Measurements from ENCODE around the gene WDR6.

WDR6 gene

DNA sequence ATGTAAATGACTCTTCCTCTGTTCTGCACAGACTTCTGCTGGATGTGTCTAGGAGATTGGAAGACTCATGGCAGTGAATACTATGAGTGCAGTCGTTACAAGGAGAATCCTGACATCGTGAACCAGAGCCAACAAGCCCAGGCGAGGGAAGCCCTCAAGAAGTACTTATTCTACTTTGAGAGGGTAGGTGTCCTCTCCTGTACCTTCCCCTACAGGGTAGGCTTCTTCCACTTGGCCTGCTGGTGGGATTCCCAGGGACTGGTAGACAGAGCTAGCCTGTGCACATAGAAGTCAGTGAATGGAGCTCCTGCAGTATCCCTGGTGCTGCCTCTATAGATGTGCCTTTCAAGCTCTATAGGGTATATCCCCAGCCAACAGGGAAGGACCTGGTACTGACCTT lies 27.7 kb upstream of the WDR6 start:
- Histone ChIP-seq H3K27me3 (ENCODE audit: insufficient read depth, poor library complexity, severe bottlenecking) (no peaks in the 10 kb centered on the region), H3K4me1 (ENCODE audit: insufficient read depth, poor library complexity, severe bottlenecking) (no peaks in the 10 kb centered on the region), H3K27ac (ENCODE audit: poor library complexity, severe bottlenecking) (no peak overlapping the region), H3K4me3 (ENCODE audit: severe bottlenecking) (no peak overlapping the region), H3K9me3 (ENCODE audit: severe bottlenecking) (no peaks in the 10 kb centered on the region), H3K36me3 (ENCODE audit: low read depth) (peaks cover 84% of the 10 kb centered on the region)
- DNase-seq (ENCODE audit: low spot score) (no peak), ATAC-seq (ENCODE audit: low read depth) (no peak)
- TF ChIP-seq, protein P1, sequence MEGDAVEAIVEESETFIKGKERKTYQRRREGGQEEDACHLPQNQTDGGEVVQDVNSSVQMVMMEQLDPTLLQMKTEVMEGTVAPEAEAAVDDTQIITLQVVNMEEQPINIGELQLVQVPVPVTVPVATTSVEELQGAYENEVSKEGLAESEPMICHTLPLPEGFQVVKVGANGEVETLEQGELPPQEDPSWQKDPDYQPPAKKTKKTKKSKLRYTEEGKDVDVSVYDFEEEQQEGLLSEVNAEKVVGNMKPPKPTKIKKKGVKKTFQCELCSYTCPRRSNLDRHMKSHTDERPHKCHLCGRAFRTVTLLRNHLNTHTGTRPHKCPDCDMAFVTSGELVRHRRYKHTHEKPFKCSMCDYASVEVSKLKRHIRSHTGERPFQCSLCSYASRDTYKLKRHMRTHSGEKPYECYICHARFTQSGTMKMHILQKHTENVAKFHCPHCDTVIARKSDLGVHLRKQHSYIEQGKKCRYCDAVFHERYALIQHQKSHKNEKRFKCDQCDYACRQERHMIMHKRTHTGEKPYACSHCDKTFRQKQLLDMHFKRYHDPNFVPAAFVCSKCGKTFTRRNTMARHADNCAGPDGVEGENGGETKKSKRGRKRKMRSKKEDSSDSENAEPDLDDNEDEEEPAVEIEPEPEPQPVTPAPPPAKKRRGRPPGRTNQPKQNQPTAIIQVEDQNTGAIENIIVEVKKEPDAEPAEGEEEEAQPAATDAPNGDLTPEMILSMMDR (IDR thresholded peaks at IDR 0.05; ENCODE audit: poor library complexity, severe bottlenecking) = no peak

DNA sequence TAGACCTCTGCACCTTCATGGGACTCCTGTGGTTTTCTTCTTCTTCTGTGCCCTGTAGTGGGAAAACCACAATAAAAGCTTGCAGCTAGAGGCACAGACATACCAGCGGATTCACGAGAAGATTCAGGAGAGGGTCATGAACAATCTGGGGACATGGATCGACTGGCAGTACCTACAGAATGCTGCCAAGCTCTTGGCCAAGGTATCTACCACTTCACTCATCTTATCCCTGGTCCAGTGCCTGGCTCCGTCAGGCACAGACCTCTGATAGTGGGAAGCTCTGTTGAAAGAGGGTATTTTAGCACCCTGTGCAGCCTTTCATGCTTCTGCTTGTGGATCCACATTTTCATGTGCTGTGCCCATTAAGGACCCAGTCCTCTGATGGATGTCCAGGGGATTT lies 26.9 kb upstream of the WDR6 start:
- Histone ChIP-seq H3K4me1 (ENCODE audit: insufficient read depth, poor library complexity, severe bottlenecking) (no peaks in the 10 kb centered on the region), H3K27ac (ENCODE audit: poor library complexity, severe bottlenecking) (no peak overlapping the region), H3K36me3 (ENCODE audit: low read depth) (peaks cover 80% of the 10 kb centered on the region), H3K27me3 (ENCODE audit: insufficient read depth, poor library complexity, severe bottlenecking) (no peaks in the 10 kb centered on the region), H3K4me3 (ENCODE audit: severe bottlenecking) (no peak overlapping the region), H3K9me3 (ENCODE audit: severe bottlenecking) (no peaks in the 10 kb centered on the region)
- ATAC-seq (ENCODE audit: low read depth) (no peak), DNase-seq (ENCODE audit: low spot score) (no peak)
- TF ChIP-seq, protein P1 (IDR thresholded peaks at IDR 0.05; ENCODE audit: poor library complexity, severe bottlenecking) = no peak

DNA sequence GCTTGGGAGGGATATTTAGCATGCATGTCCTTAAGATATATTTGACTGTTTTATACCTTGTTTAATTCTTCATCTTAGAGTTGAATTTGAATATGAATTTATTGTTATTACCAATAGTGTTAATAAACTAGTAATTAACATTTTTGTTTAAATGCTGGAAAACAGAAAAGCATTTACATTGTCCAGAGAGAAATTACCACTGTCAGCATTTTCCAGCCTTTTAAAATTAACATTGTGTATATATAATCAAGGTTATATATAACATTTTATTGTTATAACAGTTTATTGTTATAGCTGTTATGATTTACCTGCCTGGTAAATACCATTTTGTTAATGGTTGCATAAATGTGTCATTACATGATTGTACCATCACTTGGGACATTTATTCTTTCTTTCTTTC lies 25.2 kb upstream of the WDR6 start:
- TF ChIP-seq, protein P1 (IDR thresholded peaks at IDR 0.05; ENCODE audit: poor library complexity, severe bottlenecking) = no peak
- Histone ChIP-seq H3K27me3 (ENCODE audit: insufficient read depth, poor library complexity, severe bottlenecking) (no peaks in the 10 kb centered on the region), H3K27ac (ENCODE audit: poor library complexity, severe bottlenecking) (no peak overlapping the region), H3K36me3 (ENCODE audit: low read depth) (peaks cover 63% of the 10 kb centered on the region), H3K4me3 (ENCODE audit: severe bottlenecking) (no peak overlapping the region), H3K9me3 (ENCODE audit: severe bottlenecking) (no peaks in the 10 kb centered on the region), H3K4me1 (ENCODE audit: insufficient read depth, poor library complexity, severe bottlenecking) (no peaks in the 10 kb centered on the region)
- ATAC-seq (ENCODE audit: low read depth) = no peak
- no peak for DNase-seq (ENCODE audit: low spot score)

DNA sequence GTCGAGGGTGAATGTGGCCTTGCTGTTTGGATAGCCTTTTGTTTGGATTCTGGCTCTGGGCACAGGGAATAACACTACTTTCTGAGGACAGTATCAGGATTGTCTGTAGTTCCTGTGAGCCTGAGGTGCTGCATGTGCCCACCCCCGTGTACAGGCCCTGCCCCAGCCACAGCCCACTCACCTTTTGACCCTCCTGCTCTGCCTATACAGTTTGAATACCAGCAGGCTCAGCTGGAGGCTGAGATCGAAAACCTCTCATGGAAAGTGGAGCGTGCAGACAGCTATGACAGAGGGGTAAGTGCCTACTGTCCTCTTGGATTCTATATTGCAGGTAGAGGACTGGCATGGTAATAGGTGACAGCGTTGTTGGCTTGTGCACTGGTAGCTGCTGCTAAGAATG lies 24.5 kb upstream of the WDR6 start:
- TF ChIP-seq, protein P1 (IDR thresholded peaks at IDR 0.05; ENCODE audit: poor library complexity, severe bottlenecking) = no peak
- ATAC-seq (ENCODE audit: low read depth) = no peak
- no peak overlapping the region for H3K27ac ChIP-seq (ENCODE audit: poor library complexity, severe bottlenecking)

DNA sequence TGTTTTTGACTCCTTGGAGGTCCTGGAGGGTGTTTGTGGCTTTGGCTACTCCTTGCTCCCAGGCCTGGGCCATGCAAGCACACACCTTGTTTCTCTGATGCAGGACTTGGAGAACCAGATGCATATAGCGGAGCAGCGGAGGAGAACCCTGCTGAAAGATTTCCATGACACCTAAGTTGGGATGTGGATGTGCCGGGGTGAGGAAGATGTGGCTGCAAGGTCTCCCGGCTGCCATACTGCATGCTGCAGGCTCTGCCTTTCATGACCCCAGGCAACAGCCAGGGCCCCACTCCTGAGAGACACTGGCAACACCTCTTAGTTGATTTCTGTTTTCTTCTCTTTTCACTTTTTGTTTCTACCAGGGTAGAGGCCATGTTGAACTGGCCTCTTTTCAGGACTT lies 24.1 kb upstream of the WDR6 start:
- Histone ChIP-seq H3K36me3 (ENCODE audit: low read depth) (peaks cover 52% of the 10 kb centered on the region), H3K4me3 (ENCODE audit: severe bottlenecking) (no peak overlapping the region), H3K9me3 (ENCODE audit: severe bottlenecking) (no peaks in the 10 kb centered on the region), H3K27me3 (ENCODE audit: insufficient read depth, poor library complexity, severe bottlenecking) (no peaks in the 10 kb centered on the region), H3K4me1 (ENCODE audit: insufficient read depth, poor library complexity, severe bottlenecking) (no peaks in the 10 kb centered on the region), H3K27ac (ENCODE audit: poor library complexity, severe bottlenecking) (no peak overlapping the region)
- DNase-seq (ENCODE audit: low spot score) (no peak), ATAC-seq (ENCODE audit: low read depth) (no peak)
- TF ChIP-seq, protein P1 (IDR thresholded peaks at IDR 0.05; ENCODE audit: poor library complexity, severe bottlenecking) = no peak

More for the DNA sequence above, 24.5 kb upstream of the WDR6 start:
- no peak for DNase-seq (ENCODE audit: low spot score)
- peaks cover 56% of the 10 kb centered on the region for H3K36me3 ChIP-seq (ENCODE audit: low read depth)
- no peaks in the 10 kb centered on the region for H3K27me3 ChIP-seq (ENCODE audit: insufficient read depth, poor library complexity, severe bottlenecking)
- no peaks in the 10 kb centered on the region for H3K9me3 ChIP-seq (ENCODE audit: severe bottlenecking)
- no peak overlapping the region for H3K4me3 ChIP-seq (ENCODE audit: severe bottlenecking)
- no peaks in the 10 kb centered on the region for H3K4me1 ChIP-seq (ENCODE audit: insufficient read depth, poor library complexity, severe bottlenecking)
